Motor neuron (in vitro differentiated cells): Measurements from ENCODE around the gene SERPINH1. TPM values are rescaled to one million over a fixed set of nuclear protein-coding genes. Genes with fewer than 3 reads are reported as not detected.

ENCODE experiments used
- ATAC-seq, 8 experiments: fragments of 200-7000 bp; cut with Tn5 transposase; replicated peaks in 6 of 8; 2 replicates each; pipeline ENCODE4 v1.8.0; 2021; ENCODE audit warnings: mild to moderate bottlenecking in 8 of 8, moderate library complexity in 8 of 8
- H3K27ac ChIP-seq, 2 donors: fragments of 250-450 bp; sonication (Bioruptor Pico); 2 replicates each; pipeline ENCODE4 v1.9.0; 2021; ENCODE audit warnings: antibody characterized with exemption in 2 of 2, mild to moderate bottlenecking in 2 of 2, moderate library complexity in 1 of 2
- H3K4me1 ChIP-seq, 2 donors: fragments of 250-450 bp; sonication (Bioruptor Pico); replicated peaks in 1 of 2; 2 replicates each; pipeline ENCODE4 v1.6.1; 2021; ENCODE audit warnings: antibody characterized with exemption in 2 of 2, mild to moderate bottlenecking in 2 of 2, moderate library complexity in 1 of 2
- H3K4me3 ChIP-seq, 5 donors: fragments of 250-450 bp; sonication (Bioruptor Pico); 2 replicates each; pipeline ENCODE4 v1.9.0; 2021; ENCODE audit warnings: antibody characterized with exemption in 5 of 5, mild to moderate bottlenecking in 5 of 5, moderate library complexity in 4 of 5
- WGBS, 10 experiments: fragments of 450-650 bp; shearing (Covaris generic); methylation state at CpG; one replicate each; pipeline ENCODE4 v1.0.0; 2022; 5-methylcytosine and 5-hydroxymethylcytosine counted together
- in situ Hi-C, 9 experiments: fragments of 400-800 bp; cut with MboI; loops; one replicate each; pipeline ENCODE4 v1.15.0; 2021; ENCODE audit warnings: low sequenced_read_pairs in 9 of 9, low pct_unique_long_range_greater_than_20kb in 2 of 9; ENCODE audit not compliant: unreplicated experiment in 9 of 9
- total RNA-seq, 8 experiments: library from RNA; unstranded; fragments of 300-600 nt; gene quantifications; 2 replicates each; pipeline versions ENCODE4 v1.2.3 to v1.2.4, GENCODE V29; 2022

SERPINH1 gene
- total RNA-seq: 100 to 1,000 TPM in 4 of 8 experiments, 10 to 100 TPM in 4; 43.0 to 458 (median 107) TPM

DNA sequence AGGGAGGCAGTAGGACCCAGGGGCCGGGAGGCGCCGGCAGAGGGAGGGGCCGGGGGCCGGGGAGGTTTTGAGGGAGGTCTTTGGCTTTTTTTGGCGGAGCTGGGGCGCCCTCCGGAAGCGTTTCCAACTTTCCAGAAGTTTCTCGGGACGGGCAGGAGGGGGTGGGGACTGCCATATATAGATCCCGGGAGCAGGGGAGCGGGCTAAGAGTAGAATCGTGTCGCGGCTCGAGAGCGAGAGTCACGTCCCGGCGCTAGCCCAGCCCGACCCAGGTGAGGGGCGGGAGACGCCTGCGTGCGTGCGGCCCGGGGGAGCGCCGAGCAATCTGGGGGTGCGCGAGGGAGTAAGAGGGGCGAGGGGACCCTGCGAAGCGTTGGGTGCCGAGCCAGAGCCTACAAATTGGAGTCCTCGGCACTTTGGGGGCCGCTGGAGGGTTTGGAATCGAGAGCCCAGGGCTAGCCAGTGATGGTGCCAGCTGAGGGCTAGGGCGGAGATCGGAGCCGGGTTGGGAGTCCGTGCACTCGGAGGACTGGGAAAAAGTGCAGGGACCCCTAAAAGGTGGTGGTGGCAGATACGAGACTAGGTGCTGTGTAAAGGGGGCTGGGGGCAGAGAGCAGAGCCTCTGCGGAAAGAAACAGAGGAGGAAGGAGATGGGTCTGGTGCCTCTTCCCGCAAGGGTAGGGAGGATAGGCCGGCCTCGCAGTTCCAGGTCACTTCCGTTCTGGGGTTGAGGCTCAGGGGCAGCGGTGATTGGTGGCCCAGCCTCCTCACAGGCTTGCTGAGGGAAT lies at the start of gene SERPINH1:
TSS of gene SERPINH1 (plus strand) at position 206 of the 788 bp plus-strand sequence. CDS start 4,097 bp downstream, outside the sequence.
- in situ Hi-C loops: no loop called here
- peak within 1 kb of the TSS; percentile 84 to 93 for H3K27ac ChIP-seq
- peak; percentile 47 to 84 (median 68) for ATAC-seq
- WGBS, 10 experiments: 0 to 20% (median 0%) methylated on average over 1 to 7 of the region's 51 CpGs; no CpG with 5 or more reads in 5 of the 10 experiments
- peaks cover 40 to 46% of the 10 kb centered on the region in 2 donors for H3K4me1 ChIP-seq
- H3K4me3 ChIP-seq: peak within 1 kb of the TSS; percentile 30 to 82 (median 53)

DNA sequence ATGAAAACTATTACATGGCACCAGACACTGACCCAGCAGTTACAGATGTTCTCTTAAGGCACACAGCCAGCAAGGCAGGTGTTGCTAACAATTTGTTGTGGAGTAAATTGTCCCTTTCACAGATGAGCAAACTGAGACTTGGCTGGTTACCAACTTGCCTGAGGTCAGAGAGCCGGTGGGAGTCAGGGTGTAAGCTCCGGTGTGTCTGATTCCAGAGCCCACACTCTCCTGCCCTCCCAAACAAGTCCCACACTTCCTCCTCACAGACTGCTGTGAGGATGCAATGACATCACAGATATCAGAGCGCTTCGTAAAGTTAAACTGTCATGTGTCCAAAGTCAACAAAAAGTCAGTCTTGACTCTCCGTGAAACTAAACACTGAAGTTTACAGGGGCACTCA lies 48.8 kb upstream of the SERPINH1 start:
- H3K4me3 ChIP-seq: no peak overlapping the region
- peaks cover 6 to 12% of the 10 kb centered on the region in 2 donors for H3K4me1 ChIP-seq
- 33 to 100% (median 82%) methylated on average over 1 to 4 of the region's 5 CpGs; no CpG with 5 or more reads in 2 of the 10 experiments for WGBS, 10 experiments
- in situ Hi-C loops: no loop called here
- no peak overlapping the region for H3K27ac ChIP-seq
- ATAC-seq: no peak

- ATAC-seq: no peak
- in situ Hi-C loops: no loop called here
Measured at GRCh38 chr11:75514596-75514995, 47.5 kb upstream of the SERPINH1 start.

GRCh38 chr11:75516140-75516539 lies 45.9 kb upstream of the SERPINH1 start:
- no peak overlapping the region for H3K27ac ChIP-seq
- in situ Hi-C loops: no loop called here
- no peak overlapping the region for H3K4me3 ChIP-seq
- peaks cover 0 to 3% of the 10 kb centered on the region in 2 donors for H3K4me1 ChIP-seq
- 100% methylated on average over 1 of the region's 3 CpGs; no CpG with 5 or more reads in 8 of the 10 experiments for whole genome bisulfite sequencing, 10 experiments
- ATAC-seq: no peak

More at GRCh38 chr11:75514596-75514995, 47.5 kb upstream of the SERPINH1 start:
- Histone ChIP-seq H3K4me3 (no peak overlapping the region), H3K27ac (no peak overlapping the region), H3K4me1 (peaks cover 6 to 12% of the 10 kb centered on the region in 2 donors)

DNA sequence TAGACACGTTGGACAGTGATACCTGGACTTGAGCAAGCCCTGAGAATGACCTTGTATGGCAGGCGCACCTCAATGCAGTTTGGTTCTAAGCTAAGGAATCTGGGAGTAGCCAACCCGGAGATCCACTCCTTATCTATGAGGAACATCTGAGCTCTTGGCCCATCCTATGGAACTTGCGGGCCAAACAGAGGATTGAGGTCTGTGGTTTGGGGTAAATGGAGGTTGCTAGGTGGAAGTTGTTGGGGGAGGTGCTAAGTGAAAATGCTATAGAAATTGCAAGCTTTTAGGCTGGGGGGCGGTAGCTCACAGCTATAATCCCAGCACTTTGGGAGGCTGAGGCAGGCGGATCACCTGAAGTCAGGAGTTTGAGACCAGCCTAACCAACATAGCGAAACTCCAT lies 45.2 kb upstream of the SERPINH1 start:
- in situ Hi-C loops: no loop called here
- Histone ChIP-seq H3K27ac (no peak overlapping the region), H3K4me1 (no peaks in the 10 kb centered on the region), H3K4me3 (no peak overlapping the region)
- 82 to 97% (median 91%) methylated on average over 2 to 7 of the region's 7 CpGs; no CpG with 5 or more reads in 2 of the 10 experiments for WGBS, 10 experiments
- no peak for ATAC-seq

DNA sequence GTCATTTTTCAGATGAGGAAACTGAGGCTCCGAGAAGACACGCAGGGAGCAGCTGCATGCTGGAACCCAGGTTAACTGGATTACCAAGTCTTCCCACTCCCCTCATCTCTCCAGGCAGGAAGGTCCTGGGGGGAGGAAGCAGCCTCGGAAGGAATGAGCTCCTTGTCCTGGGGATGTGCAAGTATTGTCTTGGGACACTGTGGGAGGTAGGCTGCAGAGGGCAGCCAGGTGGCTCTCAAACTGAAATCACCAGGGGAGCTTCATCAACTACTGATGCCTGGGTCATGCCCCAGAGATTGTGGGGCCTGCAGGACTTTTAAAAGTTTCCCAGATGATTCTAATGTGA lies 43.9 kb upstream of the SERPINH1 start:
- no peak for ATAC-seq
- WGBS, 10 experiments: 33 to 66% methylated on average over 1 to 3 of the region's 3 CpGs; no CpG with 5 or more reads in 8 of the 10 experiments
- in situ Hi-C loops: no loop called here
- Histone ChIP-seq H3K27ac (no peak overlapping the region), H3K4me3 (no peak overlapping the region), H3K4me1 (no peaks in the 10 kb centered on the region)

- no peak overlapping the region for H3K4me3 ChIP-seq
Measured at GRCh38 chr11:75518771-75519653, 43.0 kb upstream of the SERPINH1 start.

DNA sequence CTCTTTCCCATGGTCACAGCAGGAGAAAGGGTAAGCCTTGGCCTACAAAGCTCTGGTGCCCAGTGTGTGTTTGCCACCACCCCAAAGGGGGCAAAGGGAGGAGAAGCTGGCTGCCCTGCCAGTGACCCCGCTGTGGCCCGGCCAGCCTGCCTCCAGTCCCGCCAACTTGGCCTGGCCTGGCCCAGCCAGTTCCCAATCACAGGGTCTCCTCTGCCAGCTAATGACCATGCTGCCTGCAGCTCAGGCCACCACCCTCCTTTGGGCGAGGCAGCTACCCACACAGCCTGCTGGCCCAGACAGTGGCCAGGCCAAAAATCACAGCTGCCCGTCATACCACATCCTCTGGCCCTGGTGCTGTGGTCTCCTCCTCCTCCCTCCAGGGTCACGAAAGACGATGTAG lies 41.4 kb upstream of the SERPINH1 start:
- in situ Hi-C loops: no loop called here
- ATAC-seq: no peak
- H3K4me3 ChIP-seq: no peak overlapping the region
- 40 to 100% (median 85%) methylated on average over 1 to 3 of the region's 7 CpGs; no CpG with 5 or more reads in 4 of the 10 experiments for WGBS, 10 experiments
- no peak overlapping the region for H3K27ac ChIP-seq
- peaks cover 7 to 8% of the 10 kb centered on the region in 2 donors for H3K4me1 ChIP-seq

More at GRCh38 chr11:75518771-75519653, 43.0 kb upstream of the SERPINH1 start:
- in situ Hi-C loops: no loop called here
- 16 to 58% (median 45%) methylated on average over 2 to 5 of the region's 9 CpGs; no CpG with 5 or more reads in 4 of the 10 experiments for WGBS, 10 experiments
- Histone ChIP-seq H3K27ac (no peak overlapping the region), H3K4me1 (peaks cover under 1 to 2% of the 10 kb centered on the region in 2 donors)
- ATAC-seq: no peak

DNA sequence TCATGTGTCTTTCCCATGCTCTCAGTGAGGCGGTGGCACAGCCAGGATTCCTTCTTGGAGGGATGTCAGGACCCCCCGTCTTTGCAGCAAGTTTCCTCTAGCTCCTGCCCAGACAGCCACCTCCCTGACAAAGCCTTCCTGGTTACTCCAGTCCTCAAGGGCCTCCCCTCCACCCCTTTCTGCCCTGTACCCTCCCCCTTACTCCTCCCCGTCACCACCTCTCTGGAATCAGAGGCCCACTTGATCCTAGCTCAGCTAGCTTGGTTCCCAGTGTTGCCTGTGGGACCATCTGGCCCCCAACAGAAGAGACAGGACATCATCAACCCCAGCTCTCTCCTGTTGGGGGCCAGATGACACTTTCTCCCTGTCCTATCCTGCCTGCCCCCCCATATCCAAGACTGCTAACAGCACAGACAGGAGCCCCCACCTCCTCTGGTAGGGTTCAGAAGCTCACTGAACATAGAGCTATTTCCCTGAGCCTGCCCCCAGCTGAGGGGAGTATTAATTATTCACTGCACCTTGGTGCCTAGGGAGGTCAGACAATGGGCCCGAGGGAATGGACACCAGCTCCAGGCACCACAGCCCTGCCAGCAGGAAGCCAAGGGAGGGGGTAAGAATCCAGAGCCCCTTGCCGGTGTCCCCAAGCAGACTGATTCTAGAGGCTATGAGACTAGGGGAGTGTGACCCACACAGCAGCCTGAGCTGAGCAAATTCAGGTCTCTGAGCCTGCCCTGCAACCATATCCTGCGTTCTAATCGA lies 39.6 kb upstream of the SERPINH1 start:
- no peak for ATAC-seq
- Histone ChIP-seq H3K4me3 (no peak overlapping the region), H3K4me1 (peaks cover 11 to 12% of the 10 kb centered on the region in 2 donors), H3K27ac (no peak overlapping the region)
- WGBS, 10 experiments: 40 to 80% (median 68%) methylated on average over 1 to 4 of the region's 7 CpGs; no CpG with 5 or more reads in 4 of the 10 experiments
- in situ Hi-C loops: no loop called here

DNA sequence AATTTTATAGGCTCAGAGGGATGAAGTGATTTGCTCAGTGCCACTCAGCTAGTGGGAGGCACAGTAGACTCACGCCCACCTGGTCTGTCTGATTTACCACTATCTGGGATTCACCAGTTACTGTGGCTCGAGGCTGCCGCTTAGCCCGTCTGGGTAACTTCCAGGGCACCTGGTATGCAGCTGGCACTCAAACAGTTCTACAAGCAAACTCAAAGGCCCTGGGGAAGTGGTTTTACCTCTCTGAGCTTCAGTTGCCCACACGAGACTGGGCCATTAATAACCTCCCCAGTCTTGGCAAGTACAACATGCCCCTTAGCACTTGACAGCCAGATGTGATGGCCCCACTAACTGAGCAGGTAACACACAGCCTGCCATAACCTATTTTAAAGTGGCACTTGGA lies 38.9 kb upstream of the SERPINH1 start:
- in situ Hi-C loops: no loop called here
- no peak overlapping the region for H3K27ac ChIP-seq
- no peak overlapping the region for H3K4me3 ChIP-seq
- ATAC-seq: no peak
- WGBS, 10 experiments: 50 to 100% (median 60%) methylated on average over 1 to 2 of the region's 5 CpGs; no CpG with 5 or more reads in 5 of the 10 experiments
- H3K4me1 ChIP-seq: peaks cover 11 to 12% of the 10 kb centered on the region in 2 donors

DNA sequence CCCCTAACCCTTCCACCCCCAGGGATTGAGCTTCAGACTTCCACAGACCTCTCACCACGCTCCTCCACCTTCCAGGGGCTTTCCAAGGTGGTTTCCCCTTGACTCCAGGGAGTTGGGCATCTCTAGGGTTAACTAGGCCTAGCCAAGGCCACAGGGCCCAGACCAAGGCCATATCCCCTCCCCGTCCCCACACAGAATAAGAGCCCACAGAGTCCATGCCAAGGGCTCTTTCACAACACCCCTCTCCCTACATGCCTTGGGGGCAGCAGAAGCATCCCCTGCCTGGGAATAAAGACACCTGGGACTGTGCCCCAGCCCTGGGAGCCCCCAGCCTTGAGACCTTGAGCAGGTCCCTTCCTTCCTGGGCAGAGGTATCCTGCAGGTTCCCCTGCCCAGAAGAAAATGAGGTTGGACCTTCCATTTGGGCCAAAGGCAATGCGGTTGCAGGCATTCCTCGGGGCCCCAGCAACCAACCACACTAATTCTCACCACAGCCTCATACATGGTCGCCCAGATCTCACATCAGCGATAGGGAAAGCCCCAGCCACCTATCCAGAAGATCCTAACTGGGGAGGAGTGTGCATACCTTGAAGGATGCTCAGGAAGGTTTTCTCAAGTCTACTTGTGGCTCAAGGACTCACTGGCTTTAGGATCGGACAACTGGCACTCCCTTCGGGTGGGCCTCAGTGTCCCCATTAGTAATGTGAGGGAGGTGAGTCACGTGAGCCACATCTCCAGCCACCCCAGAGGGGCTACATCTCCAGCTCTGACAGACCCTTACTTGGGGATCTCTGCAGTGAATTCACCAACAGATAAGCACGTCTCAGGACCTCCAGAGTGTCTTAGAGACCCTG lies 38.0 kb upstream of the SERPINH1 start:
- in situ Hi-C loops: no loop called here
- peak overlapping the region; percentile 53 to 91 (median 75) for H3K4me3 ChIP-seq
- ATAC-seq: no peak
- H3K4me1 ChIP-seq: peaks cover 11 to 12% of the 10 kb centered on the region in 2 donors
- 67 to 100% (median 85%) methylated on average over 1 to 4 of the region's 10 CpGs; no CpG with 5 or more reads in 4 of the 10 experiments for WGBS, 10 experiments
- H3K27ac ChIP-seq: no peak overlapping the region
